HepG2 (cell line): Measurements from ENCODE around the gene CSNK1G1. TPM values are rescaled to one million over a fixed set of nuclear protein-coding genes. Genes with fewer than 3 reads are reported as not detected.

Experiments used
- BRF2 ChIP-seq: sonication (generic); formaldehyde crosslinking; IDR thresholded peaks from 2 replicates; pipeline ENCODE4 v1.8.1; 2022; ENCODE audit warnings: mild to moderate bottlenecking, missing genetic modification reagents
- GABPB1 ChIP-seq: IDR thresholded peaks from 2 replicates; pipeline ENCODE4 v1.6.1; 2016; ENCODE audit warnings: mild to moderate bottlenecking, missing genetic modification reagents, moderate library complexity, missing compliant biosample characterization
- IKZF1 ChIP-seq: fragments of 450-650 bp; IDR thresholded peaks from 2 replicates; pipeline ENCODE4 v1.7.1; 2016
- JUND ChIP-seq: sonication (generic); formaldehyde crosslinking; IDR thresholded peaks from 2 replicates; pipeline ENCODE4 v1.8.0; 2022; ENCODE audit warnings: mild to moderate bottlenecking, missing genetic modification reagents
- KDM5B ChIP-seq: sonication (generic); formaldehyde crosslinking; IDR thresholded peaks from 2 replicates; pipeline ENCODE4 v1.4.0; 2020; ENCODE audit warnings: missing genetic modification reagents, mild to moderate bottlenecking, borderline replicate concordance
- KIAA2018 ChIP-seq: sonication (generic); formaldehyde crosslinking; IDR thresholded peaks from 2 replicates; pipeline ENCODE4 v1.5.0; 2020; ENCODE audit warnings: mild to moderate bottlenecking, missing genetic modification reagents, borderline replicate concordance
- MAFG ChIP-seq: sonication (generic); formaldehyde crosslinking; IDR thresholded peaks from 2 replicates; pipeline ENCODE4 v1.5.1; 2020; ENCODE audit warnings: mild to moderate bottlenecking, missing genetic modification reagents
- NPAS2 ChIP-seq: sonication (generic); formaldehyde crosslinking; IDR thresholded peaks from 2 replicates; pipeline ENCODE4 v1.8.0; 2022; ENCODE audit warnings: mild to moderate bottlenecking, missing genetic modification reagents, borderline replicate concordance
- PHF21A ChIP-seq: sonication (generic); formaldehyde crosslinking; IDR thresholded peaks from 2 replicates; pipeline ENCODE4 v1.5.0; 2020; ENCODE audit warnings: mild to moderate bottlenecking, missing genetic modification reagents
- SP2 ChIP-seq: sonication (generic); formaldehyde crosslinking; IDR thresholded peaks from 2 replicates; pipeline ENCODE4 v1.5.1; 2020; ENCODE audit warnings: mild to moderate bottlenecking, missing genetic modification reagents
- YY1 ChIP-seq: IDR thresholded peaks from 2 replicates; pipeline ENCODE4 v1.6.1; 2011; ENCODE audit warnings: low read length, low read depth, moderate library complexity, mild to moderate bottlenecking; ENCODE audit not compliant: insufficient read depth, insufficient replicate concordance
- ZNF33A ChIP-seq: sonication (generic); formaldehyde crosslinking; IDR thresholded peaks from 2 replicates; pipeline ENCODE4 v1.5.1; 2020; ENCODE audit warnings: missing genetic modification reagents, mild to moderate bottlenecking, moderate library complexity, borderline replicate concordance
- ZNF557 ChIP-seq: sonication (generic); formaldehyde crosslinking; IDR thresholded peaks from 2 replicates; pipeline ENCODE4 v1.4.0; 2020; ENCODE audit warnings: missing genetic modification reagents
- ZNF570 ChIP-seq: sonication (generic); formaldehyde crosslinking; IDR thresholded peaks from 2 replicates; pipeline ENCODE4 v1.4.0; 2020; ENCODE audit warnings: mild to moderate bottlenecking, missing genetic modification reagents, borderline replicate concordance
- ZNF737 ChIP-seq: sonication (generic); formaldehyde crosslinking; IDR thresholded peaks from 2 replicates; pipeline ENCODE4 v1.5.0; 2020; ENCODE audit warnings: missing genetic modification reagents, mild to moderate bottlenecking, borderline replicate concordance
- ZNF75D ChIP-seq: sonication (generic); formaldehyde crosslinking; IDR thresholded peaks from 2 replicates; pipeline ENCODE4 v1.8.1; 2023; ENCODE audit warnings: missing genetic modification reagents, mild to moderate bottlenecking, borderline replicate concordance
- ZNF773 ChIP-seq: sonication (generic); formaldehyde crosslinking; IDR thresholded peaks from 2 replicates; pipeline ENCODE4 v1.4.0; 2020; ENCODE audit warnings: missing genetic modification reagents, borderline replicate concordance
- ZNF776 ChIP-seq: sonication (generic); formaldehyde crosslinking; IDR thresholded peaks from 2 replicates; pipeline ENCODE4 v1.4.0; 2020; ENCODE audit warnings: mild to moderate bottlenecking, missing genetic modification reagents
- ZNF83 ChIP-seq: sonication (generic); formaldehyde crosslinking; IDR thresholded peaks from 2 replicates; pipeline ENCODE4 v1.4.0; 2020; ENCODE audit warnings: missing genetic modification reagents, mild to moderate bottlenecking, borderline replicate concordance
- ZSCAN21 ChIP-seq: sonication (generic); formaldehyde crosslinking; IDR thresholded peaks from 2 replicates; pipeline ENCODE4 v1.8.0; 2022; ENCODE audit warnings: mild to moderate bottlenecking, missing genetic modification reagents, moderate library complexity, borderline replicate concordance
- polyA plus RNA-seq, 8 experiments: library from polyadenylated mRNA; depleted of rRNA in 3 of 8; stranded (reverse) in 7 of 8; unstranded in 1 of 8; fragments of >200 nt; fragmentation: Illumina TruSeq in 4 of 8; extraction: Trizol in 4 of 8; gene quantifications; 2 replicates each; pipeline versions ENCODE4 v1.2.1 to v1.2.3, GENCODE V29; 2011 to 2016; ENCODE audit warnings: low read depth in 4 of 8, missing spikeins in 1 of 8, mixed read lengths in 1 of 8; ENCODE audit not compliant: insufficient read depth in 1 of 8
- total RNA-seq, 5 experiments: library from RNA; depleted of rRNA; stranded (reverse); fragments of >200 nt; fragmentation: Illumina TruSeq; extraction: Trizol; gene quantifications; 2 replicates each; pipeline ENCODE4 v1.2.3, GENCODE V29; 2016; ENCODE audit warnings: low read depth in 1 of 5

The CSNK1G1 gene
- total and polyA plus RNA-seq, 2 of the 13 experiments (the other 11 are each of a cell fraction or from before 2014, with no cell fraction given), result 8.5 to 12.6 TPM

- peak; percentile 90 for TF ChIP-seq SP2 (CRISPR knock-in tag)
- no peak for TF ChIP-seq ZNF570
- no peak for TF ChIP-seq ZNF776 (CRISPR knock-in tag)
- TF ChIP-seq BRF2 (CRISPR knock-in tag), result no peak; the same call in 1 of the 2 replicates
- TF ChIP-seq ZSCAN21, result no peak
- TF ChIP-seq NPAS2, result no peak
- TF ChIP-seq MAFG (CRISPR knock-in tag), result no peak
- no peak for TF ChIP-seq ZNF737 (CRISPR knock-in tag)
- TF ChIP-seq ZNF557 (CRISPR knock-in tag), result peak; percentile 44; the same call in 1 of the 2 replicates
- TF ChIP-seq KIAA2018 (CRISPR knock-in tag), result no peak
- TF ChIP-seq ZNF83, result no peak
- 0 out of 2 replicates have a peak, but pooled peaks have one; percentile 13 for TF ChIP-seq JUND (CRISPR knock-in tag)
- no peak for TF ChIP-seq IKZF1
- TF ChIP-seq YY1, result no peak
- peak; percentile 97 for TF ChIP-seq GABPB1 (CRISPR knock-in tag)
- TF ChIP-seq KDM5B (CRISPR knock-in tag), result peak; percentile 79; the same call in 1 of the 2 replicates
- no peak for TF ChIP-seq PHF21A (CRISPR knock-in tag)
- no peak for TF ChIP-seq ZNF33A
- 0 out of 2 replicates have a peak, but pooled peaks have one; percentile 31 for TF ChIP-seq ZNF75D (CRISPR knock-in tag)
- peak; percentile 54; the same call in 1 of the 2 replicates for TF ChIP-seq ZNF773
Observed at GRCh38 chr15:64162869-64163658, 192.9 kb downstream of the CSNK1G1 start, which contains the start of gene PPIB (continued).
